ENCODE measurements around the gene CDK5R2. TPM values are rescaled to one million over a fixed set of nuclear protein-coding genes. Genes with fewer than 3 reads are reported as not detected.
A peak's percentile ranks its signal among the peaks of the same experiment; 100 is the strongest.

The CDK5R2 gene
- total and polyA plus RNA-seq, 2 of the 13 experiments (the other 11 are each of a cell fraction or from before 2014, with no cell fraction given): not detected

DNA sequence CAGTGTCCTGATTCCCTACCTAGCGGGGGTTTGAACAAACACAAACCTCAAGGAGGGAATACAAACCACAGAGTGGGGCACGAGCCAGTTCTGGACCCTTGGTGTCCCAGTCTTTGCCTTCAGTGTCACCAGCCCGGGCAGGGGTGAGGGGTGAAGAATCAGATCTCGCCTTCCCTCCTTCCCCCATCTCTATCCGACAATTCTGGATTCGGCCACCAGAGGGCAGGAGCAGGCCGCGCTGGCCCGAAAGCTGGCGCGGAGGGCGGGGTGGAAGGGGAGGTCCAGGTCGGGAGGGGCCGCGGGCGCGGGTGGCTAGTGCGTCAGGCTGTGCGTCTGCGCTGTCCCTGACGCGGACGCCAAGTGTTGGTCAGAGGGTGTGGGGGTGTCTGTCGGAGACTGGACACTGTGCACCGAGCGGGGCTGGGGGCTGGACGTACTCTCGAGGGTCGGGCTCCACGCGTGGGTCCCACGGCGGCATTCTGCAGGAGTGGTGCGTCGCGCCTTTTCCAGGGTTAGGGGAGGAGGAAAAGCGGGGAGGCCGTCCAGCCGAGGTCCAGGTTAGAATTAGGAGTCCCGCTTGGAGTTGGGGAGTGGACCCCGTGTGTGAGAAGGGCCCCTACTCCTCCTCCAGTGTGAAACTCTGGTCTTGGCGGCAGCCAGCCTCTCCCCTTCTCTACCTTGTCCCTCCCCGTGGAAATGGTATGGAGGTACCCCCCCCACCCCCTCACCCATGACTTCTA lies 36.7 kb downstream of the CDK5R2 start (continued):
- TF ChIP-seq, protein P1, sequence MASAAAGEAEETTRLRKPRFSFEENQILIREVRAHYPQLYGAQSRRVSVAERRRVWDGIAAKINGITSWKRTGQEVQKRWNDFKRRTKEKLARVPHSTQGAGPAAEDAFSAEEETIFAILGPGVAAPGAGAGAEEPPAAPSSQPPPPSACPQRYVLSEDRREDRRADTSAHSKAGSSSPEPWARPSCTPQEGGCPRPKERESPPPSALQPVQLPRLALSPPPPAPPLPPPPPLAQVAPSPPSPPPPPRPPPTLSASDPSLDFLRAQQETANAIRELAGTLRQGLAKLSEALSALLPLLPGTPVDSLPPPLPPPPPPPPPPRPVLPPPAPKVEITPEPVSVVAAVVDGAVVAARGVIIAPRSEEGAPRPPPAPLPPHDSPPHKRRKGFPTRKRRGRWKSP (CRISPR knock-in tag; IDR thresholded peaks at IDR 0.05): peak; percentile 84; the same call in 1 of the 2 replicates
- TF ChIP-seq NFKBIZ (CRISPR knock-in tag; IDR thresholded peaks at IDR 0.05) (0 out of 2 replicates have a peak, but pooled peaks have one; percentile 49), ZFP36 (IDR thresholded peaks at IDR 0.05; ENCODE audit: borderline replicate concordance, low read depth, low read length, partially characterized antibody) (no peak), THAP11 (CRISPR knock-in tag; IDR thresholded peaks at IDR 0.05) (peak; percentile 41; the same call in 1 of the 2 replicates), ATRX (CRISPR knock-in tag; IDR thresholded peaks at IDR 0.05; ENCODE audit: borderline replicate concordance) (no peak), MED13 (CRISPR knock-in tag; IDR thresholded peaks at IDR 0.05) (no peak), ZNF264 (CRISPR knock-in tag; IDR thresholded peaks at IDR 0.05) (no peak), KLF16 (CRISPR knock-in tag; IDR thresholded peaks at IDR 0.05) (peak in 1 of 2 experiments; percentile 81; a peak in 2 of 4 replicates), ZC3H4 (CRISPR knock-in tag; IDR thresholded peaks at IDR 0.05; ENCODE audit: borderline replicate concordance) (no peak), CHCHD3 (CRISPR knock-in tag; IDR thresholded peaks at IDR 0.05) (no peak), ZNF652 (CRISPR knock-in tag; IDR thresholded peaks at IDR 0.05; ENCODE audit: borderline replicate concordance, low read depth) (no peak)
- TF ChIP-seq, protein P2, sequence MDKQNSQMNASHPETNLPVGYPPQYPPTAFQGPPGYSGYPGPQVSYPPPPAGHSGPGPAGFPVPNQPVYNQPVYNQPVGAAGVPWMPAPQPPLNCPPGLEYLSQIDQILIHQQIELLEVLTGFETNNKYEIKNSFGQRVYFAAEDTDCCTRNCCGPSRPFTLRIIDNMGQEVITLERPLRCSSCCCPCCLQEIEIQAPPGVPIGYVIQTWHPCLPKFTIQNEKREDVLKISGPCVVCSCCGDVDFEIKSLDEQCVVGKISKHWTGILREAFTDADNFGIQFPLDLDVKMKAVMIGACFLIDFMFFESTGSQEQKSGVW (CRISPR knock-in tag; IDR thresholded peaks at IDR 0.05; ENCODE audit: borderline replicate concordance): no peak
- TF ChIP-seq, protein P3, sequence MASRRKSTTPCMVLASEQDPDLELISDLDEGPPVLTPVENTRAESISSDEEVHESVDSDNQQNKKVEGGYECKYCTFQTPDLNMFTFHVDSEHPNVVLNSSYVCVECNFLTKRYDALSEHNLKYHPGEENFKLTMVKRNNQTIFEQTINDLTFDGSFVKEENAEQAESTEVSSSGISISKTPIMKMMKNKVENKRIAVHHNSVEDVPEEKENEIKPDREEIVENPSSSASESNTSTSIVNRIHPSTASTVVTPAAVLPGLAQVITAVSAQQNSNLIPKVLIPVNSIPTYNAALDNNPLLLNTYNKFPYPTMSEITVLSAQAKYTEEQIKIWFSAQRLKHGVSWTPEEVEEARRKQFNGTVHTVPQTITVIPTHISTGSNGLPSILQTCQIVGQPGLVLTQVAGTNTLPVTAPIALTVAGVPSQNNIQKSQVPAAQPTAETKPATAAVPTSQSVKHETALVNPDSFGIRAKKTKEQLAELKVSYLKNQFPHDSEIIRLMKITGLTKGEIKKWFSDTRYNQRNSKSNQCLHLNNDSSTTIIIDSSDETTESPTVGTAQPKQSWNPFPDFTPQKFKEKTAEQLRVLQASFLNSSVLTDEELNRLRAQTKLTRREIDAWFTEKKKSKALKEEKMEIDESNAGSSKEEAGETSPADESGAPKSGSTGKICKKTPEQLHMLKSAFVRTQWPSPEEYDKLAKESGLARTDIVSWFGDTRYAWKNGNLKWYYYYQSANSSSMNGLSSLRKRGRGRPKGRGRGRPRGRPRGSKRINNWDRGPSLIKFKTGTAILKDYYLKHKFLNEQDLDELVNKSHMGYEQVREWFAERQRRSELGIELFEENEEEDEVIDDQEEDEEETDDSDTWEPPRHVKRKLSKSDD (CRISPR knock-in tag; IDR thresholded peaks at IDR 0.05; ENCODE audit: low read depth): no peak
- TF ChIP-seq, protein P4, sequence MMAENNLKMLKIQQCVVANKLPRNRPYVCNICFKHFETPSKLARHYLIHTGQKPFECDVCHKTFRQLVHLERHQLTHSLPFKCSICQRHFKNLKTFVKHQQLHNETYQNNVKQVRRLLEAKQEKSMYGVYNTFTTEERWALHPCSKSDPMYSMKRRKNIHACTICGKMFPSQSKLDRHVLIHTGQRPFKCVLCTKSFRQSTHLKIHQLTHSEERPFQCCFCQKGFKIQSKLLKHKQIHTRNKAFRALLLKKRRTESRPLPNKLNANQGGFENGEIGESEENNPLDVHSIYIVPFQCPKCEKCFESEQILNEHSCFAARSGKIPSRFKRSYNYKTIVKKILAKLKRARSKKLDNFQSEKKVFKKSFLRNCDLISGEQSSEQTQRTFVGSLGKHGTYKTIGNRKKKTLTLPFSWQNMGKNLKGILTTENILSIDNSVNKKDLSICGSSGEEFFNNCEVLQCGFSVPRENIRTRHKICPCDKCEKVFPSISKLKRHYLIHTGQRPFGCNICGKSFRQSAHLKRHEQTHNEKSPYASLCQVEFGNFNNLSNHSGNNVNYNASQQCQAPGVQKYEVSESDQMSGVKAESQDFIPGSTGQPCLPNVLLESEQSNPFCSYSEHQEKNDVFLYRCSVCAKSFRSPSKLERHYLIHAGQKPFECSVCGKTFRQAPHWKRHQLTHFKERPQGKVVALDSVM (CRISPR knock-in tag; IDR thresholded peaks at IDR 0.05): no peak
- TF ChIP-seq, protein P5, sequence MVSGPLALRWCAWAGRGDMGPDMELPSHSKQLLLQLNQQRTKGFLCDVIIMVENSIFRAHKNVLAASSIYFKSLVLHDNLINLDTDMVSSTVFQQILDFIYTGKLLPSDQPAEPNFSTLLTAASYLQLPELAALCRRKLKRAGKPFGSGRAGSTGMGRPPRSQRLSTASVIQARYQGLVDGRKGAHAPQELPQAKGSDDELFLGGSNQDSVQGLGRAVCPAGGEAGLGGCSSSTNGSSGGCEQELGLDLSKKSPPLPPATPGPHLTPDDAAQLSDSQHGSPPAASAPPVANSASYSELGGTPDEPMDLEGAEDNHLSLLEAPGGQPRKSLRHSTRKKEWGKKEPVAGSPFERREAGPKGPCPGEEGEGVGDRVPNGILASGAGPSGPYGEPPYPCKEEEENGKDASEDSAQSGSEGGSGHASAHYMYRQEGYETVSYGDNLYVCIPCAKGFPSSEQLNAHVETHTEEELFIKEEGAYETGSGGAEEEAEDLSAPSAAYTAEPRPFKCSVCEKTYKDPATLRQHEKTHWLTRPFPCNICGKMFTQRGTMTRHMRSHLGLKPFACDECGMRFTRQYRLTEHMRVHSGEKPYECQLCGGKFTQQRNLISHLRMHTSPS (CRISPR knock-in tag; IDR thresholded peaks at IDR 0.05; ENCODE audit: low read depth): no peak
- TF ChIP-seq, protein P6, sequence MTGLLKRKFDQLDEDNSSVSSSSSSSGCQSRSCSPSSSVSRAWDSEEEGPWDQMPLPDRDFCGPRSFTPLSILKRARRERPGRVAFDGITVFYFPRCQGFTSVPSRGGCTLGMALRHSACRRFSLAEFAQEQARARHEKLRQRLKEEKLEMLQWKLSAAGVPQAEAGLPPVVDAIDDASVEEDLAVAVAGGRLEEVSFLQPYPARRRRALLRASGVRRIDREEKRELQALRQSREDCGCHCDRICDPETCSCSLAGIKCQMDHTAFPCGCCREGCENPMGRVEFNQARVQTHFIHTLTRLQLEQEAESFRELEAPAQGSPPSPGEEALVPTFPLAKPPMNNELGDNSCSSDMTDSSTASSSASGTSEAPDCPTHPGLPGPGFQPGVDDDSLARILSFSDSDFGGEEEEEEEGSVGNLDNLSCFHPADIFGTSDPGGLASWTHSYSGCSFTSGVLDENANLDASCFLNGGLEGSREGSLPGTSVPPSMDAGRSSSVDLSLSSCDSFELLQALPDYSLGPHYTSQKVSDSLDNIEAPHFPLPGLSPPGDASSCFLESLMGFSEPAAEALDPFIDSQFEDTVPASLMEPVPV (CRISPR knock-in tag; IDR thresholded peaks at IDR 0.05): peak; percentile 65; the same call in 1 of the 2 replicates
